MM.1S (cell line): ENCODE results near the gene KIAA1328.

ENCODE experiments used
- DNase-seq: peaks from one replicate; pipeline ENCODE4 v3.0.0-alpha.2; 2015
- H2AFZ ChIP-seq: fragments of 300-600 bp; sonication (generic); 2 replicates; pipeline ENCODE4 v1.6.0; 2016; ENCODE audit warnings: antibody characterized with exemption, low read length
- H3F3A ChIP-seq: fragments of 300-600 bp; sonication (generic); 2 replicates; pipeline ENCODE4 v1.6.1; 2016; ENCODE audit warnings: mild to moderate bottlenecking, antibody characterized with exemption, low read length, moderate library complexity, mixed read lengths; ENCODE audit not compliant: insufficient read depth
- H3K27ac ChIP-seq: fragments of 300-600 bp; sonication (generic); 2 replicates; pipeline ENCODE4 v1.5.1; 2016; ENCODE audit warnings: mild to moderate bottlenecking, low read length
- H3K27me3 ChIP-seq: fragments of 300-600 bp; sonication (generic); replicated peaks from 2 replicates; pipeline ENCODE4 v1.6.0; 2016; ENCODE audit warnings: low read length; ENCODE audit not compliant: insufficient read depth
- H3K36me3 ChIP-seq: fragments of 300-600 bp; sonication (generic); replicated peaks from 2 replicates; pipeline ENCODE4 v1.6.1; 2016; ENCODE audit warnings: mild to moderate bottlenecking, low read length, mixed read lengths; ENCODE audit not compliant: insufficient read depth
- H3K4me1 ChIP-seq: fragments of 300-600 bp; sonication (generic); 2 replicates; pipeline ENCODE4 v1.6.1; 2016; ENCODE audit warnings: low read length, mixed read lengths
- H3K4me2 ChIP-seq: fragments of 300-600 bp; sonication (generic); 2 replicates; pipeline ENCODE4 v1.6.0; 2016; ENCODE audit warnings: low read depth, low read length
- H3K4me3 ChIP-seq: fragments of 300-600 bp; sonication (generic); 2 replicates; pipeline ENCODE4 v1.5.1; 2016; ENCODE audit warnings: low read length, mixed read lengths
- H3K79me2 ChIP-seq: fragments of 300-600 bp; sonication (generic); 2 replicates; pipeline ENCODE4 v1.6.1; 2016; ENCODE audit warnings: mixed run types, low read length, mixed read lengths
- H3K9ac ChIP-seq: fragments of 300-600 bp; sonication (generic); 2 replicates; pipeline ENCODE4 v1.6.1; 2016; ENCODE audit warnings: low read length, mixed read lengths
- H3K9me2 ChIP-seq: fragments of 300-600 bp; sonication (generic); replicated peaks from 2 replicates; pipeline ENCODE4 v1.6.1; 2016; ENCODE audit warnings: mild to moderate bottlenecking, low read length, mixed read lengths; ENCODE audit not compliant: insufficient read depth
- H3K9me3 ChIP-seq: fragments of 300-600 bp; sonication (generic); replicated peaks from 2 replicates; pipeline ENCODE4 v1.6.1; 2016; ENCODE audit warnings: mild to moderate bottlenecking, low read length, mixed read lengths; ENCODE audit not compliant: insufficient read depth
- H4K20me1 ChIP-seq: fragments of 300-600 bp; sonication (generic); 2 replicates; pipeline ENCODE4 v1.6.1; 2016; ENCODE audit warnings: mild to moderate bottlenecking, low read length, moderate library complexity, mixed read lengths; ENCODE audit not compliant: insufficient read depth
- CTCF ChIP-seq: fragments of 300-600 bp; sonication (generic); IDR thresholded peaks from 2 replicates; pipeline ENCODE4 v1.5.1; 2016; ENCODE audit warnings: antibody characterized with exemption, low read length, mixed read lengths
- EZH2 ChIP-seq: fragments of 300-600 bp; sonication (generic); optimal IDR thresholded peaks from 2 replicates; pipeline ENCODE3; 2017; ENCODE audit warnings: low read depth, mild to moderate bottlenecking, antibody characterized with exemption, low read length, mixed read lengths
- EZH2phosphoT487 ChIP-seq: fragments of 300-600 bp; sonication (generic); IDR thresholded peaks from 2 replicates; pipeline ENCODE4 v1.6.1; 2018; ENCODE audit warnings: antibody characterized with exemption, low read length

KIAA1328 gene

GRCh38 chr18:36917907-36918306 lies 89.0 kb downstream of the KIAA1328 start:
- no peak overlapping the region for H3K4me2 ChIP-seq
- H3K9me3 ChIP-seq, result no peaks in the 10 kb centered on the region

GRCh38 chr18:36929601-36930000 lies 100.7 kb downstream of the KIAA1328 start:
- TF ChIP-seq EZH2phosphoT487 (no peak), CTCF (no peak), EZH2 (no peak)
- no peak overlapping the region for H3K9ac ChIP-seq
- no peak overlapping the region for H2AFZ ChIP-seq
- no peaks in the 10 kb centered on the region for H3F3A ChIP-seq
- DNase-seq, result no peak
- H3K9me3 ChIP-seq, result no peaks in the 10 kb centered on the region
- no peaks in the 10 kb centered on the region for H3K27me3 ChIP-seq
- H3K9me2 ChIP-seq, result no peaks in the 10 kb centered on the region
- H3K4me2 ChIP-seq, result no peak overlapping the region
- no peak overlapping the region for H3K4me3 ChIP-seq
- no peaks in the 10 kb centered on the region for H3K79me2 ChIP-seq
- no peak overlapping the region for H3K27ac ChIP-seq
- H3K36me3 ChIP-seq, result no peaks in the 10 kb centered on the region
- no peaks in the 10 kb centered on the region for H3K4me1 ChIP-seq
- no peaks in the 10 kb centered on the region for H4K20me1 ChIP-seq

More at GRCh38 chr18:36917907-36918306, 89.0 kb downstream of the KIAA1328 start:
- H3K27me3 ChIP-seq, result no peaks in the 10 kb centered on the region
- no peak overlapping the region for H2AFZ ChIP-seq
- DNase-seq, result no peak
- TF ChIP-seq CTCF, result no peak
- no peak for TF ChIP-seq EZH2phosphoT487
- TF ChIP-seq EZH2, result no peak
- H3K9ac ChIP-seq, result no peak overlapping the region
- no peaks in the 10 kb centered on the region for H3K36me3 ChIP-seq
- no peaks in the 10 kb centered on the region for H4K20me1 ChIP-seq
- no peak overlapping the region for H3K4me3 ChIP-seq
- H3F3A ChIP-seq, result peaks cover 3% of the 10 kb centered on the region; the same call in 1 of the 2 replicates
- H3K79me2 ChIP-seq, result no peaks in the 10 kb centered on the region
- H3K4me1 ChIP-seq, result peaks cover 17% of the 10 kb centered on the region
- H3K9me2 ChIP-seq, result no peaks in the 10 kb centered on the region
- no peak overlapping the region for H3K27ac ChIP-seq

DNA sequence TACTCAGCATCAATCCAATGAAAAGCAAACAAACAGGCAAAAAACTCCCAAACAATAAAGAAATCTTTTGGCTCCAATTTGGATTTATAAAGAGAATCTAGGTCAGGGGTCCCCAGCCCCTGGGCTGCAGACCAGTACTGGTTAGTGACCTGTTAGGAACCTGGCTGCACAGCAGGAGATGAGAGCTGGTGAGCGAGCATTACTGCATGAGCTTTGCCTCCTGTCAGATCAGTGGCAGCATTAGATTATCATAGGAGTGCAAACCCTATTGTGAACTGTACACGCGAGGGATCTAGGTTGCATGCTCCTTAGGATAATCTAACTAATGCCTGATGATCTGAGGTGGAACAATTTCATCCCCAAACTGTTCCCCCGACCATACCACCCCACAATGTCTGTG lies 102.2 kb downstream of the KIAA1328 start:
- Histone ChIP-seq H3K27me3 (no peaks in the 10 kb centered on the region), H3F3A (no peaks in the 10 kb centered on the region), H3K36me3 (no peaks in the 10 kb centered on the region), H3K4me2 (no peak overlapping the region), H3K27ac (no peak overlapping the region), H3K9me2 (no peaks in the 10 kb centered on the region), H3K79me2 (no peaks in the 10 kb centered on the region), H4K20me1 (no peaks in the 10 kb centered on the region), H3K4me1 (no peaks in the 10 kb centered on the region), H3K9me3 (no peaks in the 10 kb centered on the region), H3K9ac (no peak overlapping the region), H3K4me3 (no peak overlapping the region), H2AFZ (no peak overlapping the region)
- TF ChIP-seq CTCF (no peak), EZH2 (no peak), EZH2phosphoT487 (no peak)
- no peak for DNase-seq
